GM21526 (cell line): ENCODE measurements around the gene ADAT3.

Experiments
- ATAC-seq: cut with Tn5 transposase; IDR thresholded peaks from one replicate; pipeline ENCODE4 v1.9.1; 2021; ENCODE audit warnings: moderate library complexity; ENCODE audit not compliant: unreplicated experiment, low FRiP score

Gene ADAT3

DNA sequence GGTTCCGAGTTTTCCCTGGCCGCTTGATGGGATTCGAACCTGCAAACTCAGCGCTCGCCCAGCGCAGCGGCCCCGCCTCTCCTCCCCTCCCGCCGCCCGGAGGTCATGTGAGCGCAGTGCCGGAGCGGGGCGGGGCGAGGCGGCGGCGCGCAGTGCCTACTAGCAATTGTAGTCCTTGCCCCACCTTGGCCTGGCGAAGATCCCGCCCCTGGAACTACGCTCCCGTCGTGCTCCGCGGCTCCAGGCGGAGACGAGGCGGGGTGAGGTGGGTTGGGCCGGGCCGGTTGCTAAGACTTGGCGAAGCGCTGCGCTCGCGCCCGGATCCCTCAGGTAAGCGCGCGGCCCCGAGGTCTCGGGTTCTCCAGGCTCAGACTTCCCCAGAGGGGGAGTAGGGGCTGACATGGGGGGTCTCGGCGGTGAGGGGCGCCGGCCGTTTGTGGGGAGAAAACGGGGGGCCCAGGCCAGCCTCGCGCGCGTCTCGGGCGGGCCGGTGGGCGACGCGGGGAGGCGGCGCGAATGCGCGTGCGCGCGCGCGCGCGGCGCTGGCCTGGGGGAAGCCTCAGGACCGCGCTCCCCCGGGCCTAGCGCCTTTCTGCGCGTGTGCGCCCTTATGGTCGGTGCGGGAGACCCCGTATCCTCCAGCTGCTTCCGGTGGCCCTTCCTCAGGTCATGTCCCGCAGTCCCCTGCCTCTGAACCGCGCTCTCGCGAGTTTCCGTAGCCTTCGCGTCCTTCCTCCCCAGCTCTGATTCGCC, at the start of gene ADAT3, which contains the start of gene SCAMP4:
Gene ADAT3, plus strand, starts transcription at position 290 of the 753 bp plus-strand sequence. CDS start 6,649 bp downstream, outside the sequence.
Gene SCAMP4, plus strand, starts transcription at position 290 of the 753 bp plus-strand sequence. CDS start 9,621 bp downstream, outside the sequence.
- peak; percentile 60 for ATAC-seq

DNA sequence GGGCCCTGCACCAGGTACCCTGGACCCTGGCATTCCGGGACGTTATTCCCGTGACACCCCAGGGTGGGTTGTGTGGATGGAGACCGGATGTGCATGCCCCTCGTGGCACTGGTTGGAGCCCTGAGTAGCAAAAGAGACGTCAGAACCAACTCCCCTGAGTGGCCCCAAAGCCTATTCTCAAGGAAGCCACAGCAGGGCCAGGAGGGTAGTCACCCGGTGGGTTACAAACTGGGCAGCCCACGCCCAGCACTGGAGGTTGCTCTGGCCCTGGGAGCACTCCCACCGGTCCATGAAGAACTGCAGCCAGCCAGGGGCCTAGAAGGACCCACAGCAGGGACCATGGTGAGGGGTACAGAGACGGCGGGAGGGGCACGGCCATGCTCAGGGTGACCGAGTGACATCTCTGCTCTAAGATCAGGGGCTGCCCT, 49.4 kb upstream of the ADAT3 start:
- no peak for ATAC-seq

DNA sequence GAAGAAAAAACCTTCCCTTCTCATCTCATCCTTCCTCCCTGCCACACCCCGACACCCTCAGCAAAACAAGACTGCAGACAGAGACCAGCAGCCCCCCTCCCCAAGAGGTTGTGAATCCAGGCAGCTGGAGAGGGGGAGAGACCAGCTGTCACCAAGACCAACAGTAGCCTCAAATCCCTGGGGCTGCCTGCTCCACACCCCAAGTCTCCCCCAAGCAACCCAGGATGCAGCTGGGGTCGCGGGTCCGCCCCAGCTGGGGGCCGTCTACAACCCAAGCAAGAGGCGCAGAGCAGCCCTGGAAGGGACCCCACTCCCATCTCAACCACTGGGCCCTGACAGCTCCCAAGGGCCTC, 48.9 kb upstream of the ADAT3 start:
- no peak for ATAC-seq

DNA sequence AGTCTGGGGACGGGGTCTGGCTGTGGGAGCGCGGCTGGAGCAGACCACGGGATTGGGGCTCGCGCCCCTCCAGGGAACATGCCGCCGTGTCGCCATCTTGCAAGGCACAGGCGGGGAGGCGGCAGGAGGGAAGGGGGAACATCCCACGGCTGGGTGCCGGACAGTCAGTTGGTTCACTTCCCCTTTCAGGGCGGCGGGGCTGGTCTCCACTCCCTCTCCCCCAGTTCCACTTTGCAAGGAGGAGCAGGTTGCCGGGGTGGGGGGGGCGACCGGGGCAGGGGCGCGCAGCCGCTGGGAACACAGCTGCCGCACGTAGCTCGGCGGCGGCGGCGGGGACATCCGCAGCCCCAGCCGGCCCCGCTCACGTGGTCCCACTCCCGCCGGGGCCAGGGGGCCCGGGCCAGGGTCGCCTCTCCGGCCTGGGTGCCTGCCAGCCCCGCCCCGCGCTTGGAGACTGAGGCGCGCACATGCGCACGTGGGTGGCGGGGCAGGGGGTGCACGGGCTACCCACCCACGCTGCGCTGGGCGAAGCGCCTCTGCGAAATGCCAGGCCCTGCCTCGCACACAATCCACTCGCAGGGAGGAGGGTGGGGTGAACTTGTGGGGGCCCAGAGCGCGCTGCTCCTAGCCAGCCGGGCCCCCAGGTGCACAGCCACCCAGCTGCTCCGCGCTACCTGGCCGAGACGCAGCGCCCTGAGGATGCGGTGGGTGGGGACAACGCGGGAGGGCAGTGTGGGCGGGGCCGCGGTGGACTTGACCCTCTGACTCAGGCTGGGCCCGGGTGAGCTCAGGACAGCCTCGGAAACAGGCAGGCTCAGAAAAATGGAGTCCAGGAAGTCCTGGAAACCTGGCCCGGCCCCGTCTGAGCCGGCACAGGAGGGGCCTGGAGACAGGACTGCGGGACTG, 48.2 kb upstream of the ADAT3 start:
- ATAC-seq = no peak

DNA sequence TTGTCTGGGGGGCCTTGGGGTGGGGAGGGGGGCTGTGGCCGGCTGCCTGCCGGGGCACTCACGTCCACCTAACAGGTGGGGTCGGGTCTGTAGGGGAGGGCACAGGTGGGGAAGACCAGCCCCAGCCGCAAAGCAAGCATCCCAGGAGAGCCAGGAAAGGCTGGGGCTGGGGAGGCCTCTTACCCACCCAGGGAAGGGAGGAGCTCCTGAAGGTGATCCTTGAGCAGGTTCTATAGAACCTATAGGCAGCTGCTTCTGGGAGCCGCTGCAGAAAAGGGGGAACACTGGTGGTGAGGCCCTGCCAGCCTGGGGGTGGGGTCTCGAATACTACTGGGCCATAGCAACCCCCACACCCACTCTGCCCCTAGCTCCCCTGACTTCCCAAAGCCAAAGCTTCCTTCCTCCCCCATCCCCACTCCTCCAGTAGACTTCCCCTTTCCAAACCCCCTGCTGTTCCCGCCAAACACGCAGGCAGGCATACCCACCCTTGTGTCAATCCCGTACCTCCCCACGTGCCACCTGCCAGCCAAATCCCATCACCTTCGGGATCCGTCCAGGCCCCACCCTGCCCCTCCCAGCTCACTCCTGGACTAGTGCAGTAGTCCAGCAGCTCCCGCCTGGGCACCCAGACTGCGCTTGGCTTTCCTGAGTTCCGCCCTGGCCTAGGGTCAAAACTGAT, 47.4 kb upstream of the ADAT3 start:
- ATAC-seq = no peak

- ATAC-seq = no peak
Measured at GRCh38 chr19:1858412-1859081, 46.7 kb upstream of the ADAT3 start.

GRCh38 chr19:1859331-1859781, 45.8 kb upstream of the ADAT3 start:
- no peak for ATAC-seq

GRCh38 chr19:1860042-1860775, 45.0 kb upstream of the ADAT3 start:
- no peak for ATAC-seq

- no peak for ATAC-seq
Measured at GRCh38 chr19:1860821-1861598, 44.2 kb upstream of the ADAT3 start.

GRCh38 chr19:1861599-1862031, 43.6 kb upstream of the ADAT3 start:
- no peak for ATAC-seq

- ATAC-seq = no peak
Measured at GRCh38 chr19:1862068-1862423, 43.2 kb upstream of the ADAT3 start.

DNA sequence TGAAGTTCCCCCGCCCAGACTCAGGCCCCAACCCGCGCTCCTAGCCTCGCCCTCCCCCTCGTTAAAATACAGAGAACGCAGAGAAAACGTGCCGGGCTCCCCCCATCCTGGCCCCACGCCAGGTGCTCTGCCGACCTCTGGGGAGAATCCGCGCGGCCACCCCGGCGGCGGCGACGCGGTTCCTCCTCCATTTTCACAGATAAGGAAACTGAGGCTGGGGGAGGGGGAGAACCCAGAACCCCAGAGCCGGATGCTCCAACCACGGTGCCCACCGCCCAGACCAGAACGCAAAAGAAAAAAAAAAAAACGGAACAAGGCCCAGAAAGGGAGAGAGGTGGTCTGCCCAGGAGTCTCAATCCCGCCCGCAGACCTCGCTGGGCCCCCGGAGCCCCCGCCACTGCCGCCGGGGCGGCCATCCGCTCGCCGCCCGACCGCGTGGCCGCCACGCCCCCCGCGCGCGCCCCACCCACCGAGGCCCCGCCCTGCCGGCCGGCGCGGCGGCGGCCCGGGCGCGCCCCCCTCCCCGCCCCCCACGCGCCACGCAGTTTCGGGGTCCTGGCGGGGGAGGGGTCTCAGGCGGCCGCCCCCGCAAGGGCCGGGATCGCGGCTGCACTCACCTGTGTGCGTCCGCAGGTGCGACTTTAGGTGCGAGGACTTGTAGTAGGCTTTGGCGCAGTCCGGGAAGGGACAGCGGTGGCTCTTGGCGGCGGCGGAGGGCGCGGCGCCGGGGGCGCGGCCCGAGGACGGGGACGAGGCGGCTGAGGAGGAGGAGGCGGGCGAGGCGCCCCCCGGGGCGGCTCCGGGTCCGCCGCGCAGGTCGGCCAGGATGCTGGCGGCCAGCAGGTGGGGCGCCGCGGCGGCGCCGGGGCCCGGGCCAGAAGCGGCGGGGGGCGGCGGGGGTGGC, 42.5 kb upstream of the ADAT3 start:
- no peak for ATAC-seq

GRCh38 chr19:1863328-1863637, 41.9 kb upstream of the ADAT3 start, which contains the start of gene KLF16:
Gene KLF16, minus strand, starts transcription at chr19:1863579. Its CDS starts 82 bp downstream, at chr19:1863497.
- peak; percentile 0 for ATAC-seq

DNA sequence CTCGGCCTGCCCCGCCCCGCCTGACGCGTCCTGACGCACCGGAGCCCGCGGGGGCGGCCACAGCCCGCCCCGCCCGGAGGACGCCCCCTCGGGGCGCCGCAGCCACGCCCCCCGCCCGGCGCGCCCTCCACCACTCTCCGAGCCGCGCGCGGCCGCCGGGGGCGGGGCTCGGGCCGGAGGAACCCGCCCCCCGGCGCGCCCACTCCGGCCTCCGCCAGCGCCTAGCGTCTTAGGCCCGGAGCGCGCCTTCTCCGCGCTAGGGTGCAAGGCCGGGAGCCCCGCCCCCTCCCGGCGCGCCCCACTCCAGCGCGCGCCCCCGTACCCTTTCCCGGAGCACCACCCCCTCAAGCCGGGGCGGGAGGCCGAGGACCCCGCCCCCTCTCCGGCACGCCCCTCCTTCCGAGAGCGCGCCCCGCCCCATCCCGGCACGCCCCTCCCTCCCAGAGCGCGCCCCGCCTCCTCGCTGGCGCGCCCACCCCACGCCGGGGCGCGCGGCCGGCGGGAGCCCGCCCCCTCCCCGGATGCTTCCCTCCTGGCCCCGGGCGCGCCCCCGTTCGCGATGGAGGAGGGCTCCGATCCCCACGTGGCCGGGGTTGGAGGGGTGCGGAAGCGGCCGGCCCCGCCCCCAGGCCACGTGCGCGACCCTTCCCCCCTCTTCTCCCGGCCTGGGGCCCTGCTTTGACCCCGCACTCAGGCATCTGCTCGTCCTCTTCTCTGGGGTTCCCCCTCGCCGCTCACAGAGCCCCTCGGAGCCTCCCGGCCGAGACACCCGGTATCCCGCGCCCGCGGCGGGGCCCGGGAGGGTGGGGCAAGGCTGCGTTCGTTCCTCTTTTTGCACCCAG, 41.3 kb upstream of the ADAT3 start:
- ATAC-seq = peak; percentile 36

- peak; percentile 36 for ATAC-seq
Measured at GRCh38 chr19:1864480-1865171, 40.6 kb upstream of the ADAT3 start.

GRCh38 chr19:1865172-1866010, 39.8 kb upstream of the ADAT3 start:
- no peak for ATAC-seq
